Measurements from ENCODE around the gene CYYR1. TPM values are rescaled to one million over a fixed set of nuclear protein-coding genes. Genes with fewer than 3 reads are reported as not detected.
A peak's percentile ranks its signal among the peaks of the same experiment; 100 is the strongest.

Gene CYYR1
- total and polyA plus RNA-seq, 8 donors: 20.4 to 88.0 (median 75.9) TPM

- Histone ChIP-seq H3K4me1 (no peaks in the 10 kb centered on the region), H3K36me3 (no peaks in the 10 kb centered on the region), H3K4me3 (no peak overlapping the region), H3K27ac (no peak overlapping the region), H3K27me3 (no peaks in the 10 kb centered on the region), H3K9me3 (peaks cover 0 to 5% of the 10 kb centered on the region in 2 donors)
- intact Hi-C loops (cut with DNase I): no loop called here
- no peak for TF ChIP-seq CTCF (IDR thresholded peaks at IDR 0.05)
- ATAC-seq: no peak
- DNase-seq: no peak
Measured at GRCh38 chr21:26473471-26473870, 99.6 kb downstream of the CYYR1 start.

- intact Hi-C loops (cut with DNase I): no loop called here
- Histone ChIP-seq H3K4me1 (no peaks in the 10 kb centered on the region), H3K27me3 (no peaks in the 10 kb centered on the region), H3K36me3 (no peaks in the 10 kb centered on the region), H3K9me3 (peaks cover 0 to 5% of the 10 kb centered on the region in 2 donors), H3K27ac (peak overlapping the region in 1 of 2 donors; percentile 60), H3K4me3 (no peak overlapping the region)
- DNase-seq (peak in 1 of 4 donors; percentile 5), ATAC-seq (no peak)
- TF ChIP-seq CTCF (IDR thresholded peaks at IDR 0.05): no peak
Measured at GRCh38 chr21:26471099-26471471, 102.0 kb downstream of the CYYR1 start.

GRCh38 chr21:26470351-26471098 is 102.6 kb downstream of the CYYR1 start:
- H3K9me3 ChIP-seq: peaks cover 0 to 5% of the 10 kb centered on the region in 2 donors
- no peaks in the 10 kb centered on the region for H3K4me1 ChIP-seq
- H3K4me3 ChIP-seq: no peak overlapping the region
- H3K27me3 ChIP-seq: no peaks in the 10 kb centered on the region
- DNase-seq (no peak), ATAC-seq (peak; percentile 29)
- no peak for TF ChIP-seq CTCF (IDR thresholded peaks at IDR 0.05)
- peak overlapping the region in 1 of 2 donors; percentile 60 for H3K27ac ChIP-seq
- intact Hi-C loops (cut with DNase I): no loop called here
- H3K36me3 ChIP-seq: no peaks in the 10 kb centered on the region

- Histone ChIP-seq H3K9me3 (peaks cover 0 to 5% of the 10 kb centered on the region in 2 donors), H3K27ac (peak overlapping the region in 1 of 2 donors; percentile 60), H3K36me3 (no peaks in the 10 kb centered on the region), H3K4me1 (no peaks in the 10 kb centered on the region), H3K4me3 (no peak overlapping the region), H3K27me3 (no peaks in the 10 kb centered on the region)
- intact Hi-C loops (cut with DNase I): no loop called here
- peak; percentile 71 for ATAC-seq
- peak in 3 of 4 donors; percentile 35 to 69 (median 35) for DNase-seq
- no peak for TF ChIP-seq CTCF (IDR thresholded peaks at IDR 0.05)
Measured at GRCh38 chr21:26469789-26470188, 103.3 kb downstream of the CYYR1 start.

GRCh38 chr21:26465916-26466315 is 107.2 kb downstream of the CYYR1 start:
- Histone ChIP-seq H3K36me3 (no peaks in the 10 kb centered on the region), H3K9me3 (peaks cover 0 to 1% of the 10 kb centered on the region in 2 donors), H3K27me3 (no peaks in the 10 kb centered on the region), H3K4me3 (no peak overlapping the region), H3K4me1 (no peaks in the 10 kb centered on the region), H3K27ac (no peak overlapping the region)
- intact Hi-C loops (cut with DNase I): no loop called here
- ATAC-seq: no peak
- no peak for DNase-seq
- no peak for TF ChIP-seq CTCF (IDR thresholded peaks at IDR 0.05)
